NCI-H1930 (cell line): Measurements from ENCODE around the gene LRRTM4.

Source experiments
- DNase-seq, 2 experiments: peaks; one replicate each; lab custom pipeline; 2025; lab: John Stamatoyannopoulos, UW

Gene LRRTM4

DNA sequence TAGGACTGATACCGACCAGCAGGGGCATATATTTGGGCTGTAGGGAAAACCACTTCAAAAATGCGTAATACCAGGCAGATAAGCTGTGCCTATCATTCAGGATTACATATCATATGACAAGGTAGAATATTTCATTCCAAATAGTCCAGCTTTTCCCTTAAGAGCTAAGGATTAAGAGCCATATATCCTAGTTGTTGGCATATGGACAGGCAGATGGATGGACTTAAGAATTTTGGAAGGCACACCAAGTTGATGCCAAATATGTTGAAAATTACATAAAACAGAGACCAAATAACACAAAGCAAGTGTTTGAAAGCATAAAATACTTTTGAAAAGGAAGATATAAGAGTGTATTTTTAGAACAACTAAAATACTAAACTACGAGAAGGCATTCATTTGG is 52.1 kb downstream of the LRRTM4 start:
- DNase-seq: no peak

DNA sequence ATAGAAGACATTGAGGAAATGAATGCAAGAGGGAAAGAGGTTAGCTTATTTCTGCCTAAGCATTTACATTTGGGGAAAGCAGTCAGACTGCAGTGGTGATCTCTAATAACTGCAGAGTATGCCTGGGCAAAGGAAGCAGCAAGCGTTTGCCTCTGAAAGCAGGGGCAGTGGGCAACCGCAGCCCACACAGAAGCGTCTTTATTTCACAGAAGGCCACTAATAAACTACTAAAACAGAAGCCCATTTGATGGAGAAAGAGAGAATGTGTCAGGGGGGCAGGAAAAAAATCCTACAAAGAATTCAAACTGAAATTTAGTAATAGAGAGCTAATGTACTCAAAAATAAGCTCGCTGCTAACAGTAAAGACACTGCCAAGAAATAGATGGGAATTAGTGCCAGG is 53.1 kb downstream of the LRRTM4 start:
- DNase-seq: no peak

GRCh38 chr2:77459840-77460239 is 62.3 kb downstream of the LRRTM4 start:
- DNase-seq: no peak

- no peak for DNase-seq
Measured at GRCh38 chr2:77458216-77458615, 64.0 kb downstream of the LRRTM4 start.

GRCh38 chr2:77457665-77458064 is 64.5 kb downstream of the LRRTM4 start:
- no peak for DNase-seq

GRCh38 chr2:77443076-77443475 is 79.1 kb downstream of the LRRTM4 start:
- no peak for DNase-seq

DNA sequence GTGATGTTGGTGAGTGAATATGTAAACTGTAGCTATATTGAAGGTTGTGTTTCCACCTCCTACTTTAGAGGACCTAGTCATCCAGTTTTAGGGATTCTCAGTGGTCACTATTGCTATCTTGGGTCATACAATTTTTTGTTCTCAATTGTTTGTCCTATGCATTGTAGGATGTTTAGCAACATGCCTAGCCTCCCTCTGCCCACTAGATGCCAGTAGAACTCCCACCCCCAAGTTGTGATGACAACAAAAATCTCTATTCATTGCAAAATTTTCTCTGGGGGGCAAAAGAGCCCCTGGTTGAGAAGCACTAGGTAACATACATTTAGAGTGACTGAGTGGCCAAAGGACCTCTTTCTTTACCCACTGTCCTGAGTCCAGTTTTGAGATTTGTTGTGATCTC is 87.3 kb downstream of the LRRTM4 start:
- no peak for DNase-seq

GRCh38 chr2:77428946-77429345 is 93.2 kb downstream of the LRRTM4 start:
- DNase-seq: no peak

GRCh38 chr2:77421971-77422370 is 100.2 kb downstream of the LRRTM4 start:
- no peak for DNase-seq

GRCh38 chr2:77418537-77418936 is 103.6 kb downstream of the LRRTM4 start:
- DNase-seq: no peak

DNA sequence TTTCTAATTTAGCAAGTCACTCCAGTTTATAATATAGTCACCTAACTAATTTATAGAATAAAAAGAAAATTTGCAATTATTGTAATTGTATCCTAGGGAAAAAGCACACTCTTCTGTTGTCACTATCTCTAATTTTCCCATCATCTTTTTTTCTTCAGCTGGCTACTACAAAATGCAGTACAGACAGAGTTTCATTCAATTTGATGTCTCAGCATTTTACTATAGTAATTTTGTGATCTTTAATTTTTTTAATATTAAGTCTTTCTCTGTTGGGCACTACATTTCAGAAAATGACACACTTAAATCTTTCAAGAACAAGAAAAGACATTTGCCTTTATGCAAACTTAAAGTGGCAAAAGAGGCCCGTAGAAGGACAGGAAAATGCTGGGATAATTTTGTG is 118.0 kb downstream of the LRRTM4 start:
- DNase-seq: no peak

GRCh38 chr2:77398970-77399600 is 123.1 kb downstream of the LRRTM4 start:
- DNase-seq: no peak

DNA sequence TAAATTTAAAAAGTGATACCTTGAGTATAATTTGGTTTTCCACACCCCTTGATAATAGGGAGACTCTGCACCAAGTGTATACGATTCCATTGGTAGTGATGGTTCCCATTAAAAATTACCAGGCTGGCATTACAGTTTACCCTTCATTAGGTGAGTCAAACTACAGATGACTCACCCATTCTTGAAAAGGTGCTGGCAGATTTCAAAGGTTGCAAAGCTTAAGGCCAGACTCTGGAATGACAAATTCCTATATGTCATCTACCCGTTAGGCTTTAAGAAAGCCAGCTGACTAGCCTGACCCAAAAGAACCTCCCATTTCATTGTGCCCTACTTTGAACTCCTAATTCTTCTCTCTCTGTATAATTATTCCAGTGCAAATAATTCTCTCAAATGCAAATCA is 124.4 kb downstream of the LRRTM4 start:
- DNase-seq: no peak

- DNase-seq: no peak
Measured at GRCh38 chr2:77395011-77395410, 127.2 kb downstream of the LRRTM4 start.

DNA sequence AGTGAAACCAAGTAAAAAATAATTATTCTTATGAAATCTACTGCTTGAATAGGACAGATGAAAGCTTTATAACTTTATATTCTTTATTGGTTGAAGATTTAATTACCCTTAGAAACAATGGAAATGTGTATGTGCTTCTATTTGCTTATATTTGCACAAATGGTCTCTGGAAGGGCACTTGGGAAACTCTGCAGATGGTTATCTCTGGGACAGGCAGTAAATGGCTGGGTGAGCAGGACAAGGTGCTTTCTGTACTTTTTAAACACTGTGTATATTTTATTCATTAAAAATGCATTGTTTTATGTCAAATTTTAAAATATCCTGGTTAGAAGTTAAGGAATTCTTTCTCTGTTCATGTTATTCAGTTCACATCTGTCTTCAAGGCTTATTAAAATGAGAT is 131.1 kb downstream of the LRRTM4 start:
- no peak for DNase-seq

- no peak for DNase-seq
Measured at GRCh38 chr2:77387324-77387723, 134.9 kb downstream of the LRRTM4 start.

- DNase-seq: no peak
Measured at GRCh38 chr2:77372636-77373035, 149.5 kb downstream of the LRRTM4 start.

GRCh38 chr2:77370511-77370910 is 151.7 kb downstream of the LRRTM4 start:
- DNase-seq: no peak

- DNase-seq: no peak
Measured at GRCh38 chr2:77363277-77363676, 158.9 kb downstream of the LRRTM4 start.

GRCh38 chr2:77348821-77349220 is 173.4 kb downstream of the LRRTM4 start:
- DNase-seq: no peak

- no peak for DNase-seq
Measured at GRCh38 chr2:77336013-77336412, 186.2 kb downstream of the LRRTM4 start.

DNA sequence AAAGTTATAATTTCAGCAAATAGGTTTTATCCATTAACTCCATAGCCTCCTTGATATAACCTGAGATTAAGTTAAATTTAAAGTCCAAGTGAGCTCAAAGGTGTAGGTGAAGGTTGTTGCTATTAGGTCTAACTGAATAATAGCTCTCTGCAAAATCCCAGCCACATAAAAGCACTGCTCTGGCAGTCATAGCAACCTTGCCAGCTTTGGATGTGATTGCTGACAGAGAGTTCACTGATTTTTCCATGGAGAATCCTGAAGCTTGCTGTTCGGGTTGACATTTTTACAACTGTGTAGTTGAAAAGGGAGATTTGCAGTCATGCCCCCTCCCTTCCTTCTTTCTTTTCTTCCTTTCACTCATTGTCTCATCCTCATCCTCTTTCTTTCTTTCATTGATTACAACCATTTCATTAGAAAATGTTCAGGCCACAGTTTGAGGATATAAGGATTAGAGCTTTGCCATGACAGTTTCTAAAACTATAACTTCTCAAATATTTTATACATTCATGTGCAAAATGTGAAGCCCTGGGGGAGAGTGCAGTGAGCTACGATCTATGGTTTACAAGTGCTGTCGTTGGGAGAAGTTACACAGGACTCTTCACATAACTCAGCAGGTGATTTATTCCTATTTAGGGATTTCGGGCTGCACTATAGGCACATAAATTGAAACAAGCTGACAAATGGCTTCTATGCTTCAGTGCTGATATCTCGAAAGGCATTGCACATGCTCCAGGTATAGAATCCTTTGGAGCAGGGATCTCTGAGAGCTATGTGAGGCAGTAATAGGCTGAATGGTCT is 193.8 kb downstream of the LRRTM4 start:
- no peak for DNase-seq

GRCh38 chr2:77325395-77325794 is 196.8 kb downstream of the LRRTM4 start:
- no peak for DNase-seq

DNA sequence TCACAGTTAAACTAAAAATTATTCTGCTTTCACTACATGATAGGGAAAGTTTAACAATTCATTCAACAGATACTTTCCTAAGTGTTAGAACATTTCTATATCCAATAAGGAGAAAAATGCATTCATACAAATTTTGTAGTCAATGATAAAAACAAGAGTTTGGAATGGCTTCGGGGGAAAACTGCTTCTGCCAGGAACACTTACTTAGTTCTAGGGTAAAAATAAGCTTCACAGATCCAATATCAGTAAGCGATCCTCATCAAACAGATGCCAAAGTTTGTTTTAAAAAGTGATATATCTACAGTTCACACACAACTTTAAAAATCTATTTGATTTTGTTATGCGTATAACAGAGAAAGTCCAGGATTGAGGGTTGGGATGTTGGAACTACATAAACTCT is 199.7 kb downstream of the LRRTM4 start:
- no peak for DNase-seq
